NCI-H2029 (cell line): Measurements from ENCODE around the gene SH3PXD2B.
"Not testable (repeated sequence)": the region's sequence is repeated elsewhere in the genome, so short reads cannot be mapped to it uniquely, and the experiment has no call there.

ENCODE experiments used
- DNase-seq: peaks from one replicate; lab custom pipeline; 2025; lab: John Stamatoyannopoulos, UW

SH3PXD2B gene

GRCh38 chr5:172485511-172486202, 31.3 kb upstream of the SH3PXD2B start:
- DNase-seq = no peak

GRCh38 chr5:172484664-172485063, 30.3 kb upstream of the SH3PXD2B start:
- DNase-seq = no peak

GRCh38 chr5:172482156-172483020, 28.1 kb upstream of the SH3PXD2B start:
- DNase-seq = no peak

DNA sequence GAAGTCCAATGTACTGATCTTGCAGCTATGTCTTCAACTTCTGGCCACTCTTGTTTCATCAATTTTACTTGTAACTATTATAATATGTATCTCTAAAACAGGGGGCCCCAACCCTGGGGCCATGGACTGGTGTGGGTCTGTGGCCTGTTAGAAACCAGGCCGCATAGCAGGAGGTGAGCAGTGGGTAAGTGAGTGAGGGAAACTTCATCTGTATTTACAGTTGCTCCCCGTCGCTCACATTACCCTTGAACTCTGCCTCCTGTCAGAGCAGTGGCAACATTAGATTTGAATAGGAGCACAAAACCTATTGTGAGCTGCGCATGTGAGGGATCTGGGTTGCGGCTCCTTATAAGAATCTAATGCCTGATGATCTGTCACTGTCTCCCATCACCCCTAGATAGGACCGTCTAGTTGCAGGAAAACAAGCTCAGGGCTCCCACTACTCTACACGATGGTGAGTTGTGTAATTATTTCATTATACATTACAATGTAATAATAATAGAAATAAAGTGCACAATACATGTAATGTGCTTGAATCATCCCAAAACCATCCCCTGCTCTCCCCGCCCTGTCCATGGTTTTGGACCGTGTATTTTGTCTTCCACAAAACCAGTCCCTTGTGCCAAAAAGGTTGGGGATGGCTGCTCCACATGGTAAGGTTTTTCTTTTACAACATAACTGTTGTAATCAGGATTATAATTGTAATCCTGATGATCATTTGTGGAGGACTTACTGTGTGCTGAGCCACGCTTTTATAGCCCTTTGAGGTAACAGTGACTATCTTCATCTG, 26.9 kb upstream of the SH3PXD2B start:
- DNase-seq = no peak

GRCh38 chr5:172479784-172480115, 25.4 kb upstream of the SH3PXD2B start:
- DNase-seq = no peak

DNA sequence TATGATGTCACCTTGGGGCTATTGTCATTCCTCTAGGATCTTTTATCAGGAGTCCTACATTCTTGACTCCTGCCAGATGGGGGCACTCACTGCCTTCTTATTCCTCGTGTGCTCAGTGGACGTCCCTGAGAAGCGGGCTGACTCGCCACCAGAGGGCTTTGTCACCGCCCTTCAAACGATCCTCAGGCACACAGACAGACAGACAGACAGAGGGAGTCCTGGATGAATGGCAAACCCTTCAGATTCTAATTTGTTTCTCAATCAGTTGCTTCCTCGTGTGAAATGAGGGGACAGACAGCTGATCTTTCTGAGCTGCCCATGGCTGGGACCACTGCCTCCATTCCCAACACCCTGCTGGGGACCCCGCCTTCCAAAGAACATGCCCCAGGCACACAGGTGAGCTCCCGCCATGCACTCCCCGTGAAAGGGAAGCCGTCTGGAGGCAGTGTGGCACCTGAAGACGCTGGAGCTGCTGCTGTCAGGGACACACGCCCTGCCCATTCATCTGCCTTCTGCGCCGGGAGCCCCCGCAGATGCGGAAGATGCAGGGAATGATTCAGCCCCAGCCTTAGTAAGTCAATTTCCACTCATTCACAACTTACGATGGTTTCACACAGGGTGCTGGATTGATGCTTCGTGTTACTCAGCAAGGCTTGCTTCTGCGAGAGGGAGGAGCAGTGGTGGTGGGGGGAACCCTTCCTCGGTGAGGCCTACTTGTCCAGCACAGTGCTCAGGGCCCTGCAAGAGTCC, 24.9 kb upstream of the SH3PXD2B start:
- DNase-seq = peak; percentile 89

DNA sequence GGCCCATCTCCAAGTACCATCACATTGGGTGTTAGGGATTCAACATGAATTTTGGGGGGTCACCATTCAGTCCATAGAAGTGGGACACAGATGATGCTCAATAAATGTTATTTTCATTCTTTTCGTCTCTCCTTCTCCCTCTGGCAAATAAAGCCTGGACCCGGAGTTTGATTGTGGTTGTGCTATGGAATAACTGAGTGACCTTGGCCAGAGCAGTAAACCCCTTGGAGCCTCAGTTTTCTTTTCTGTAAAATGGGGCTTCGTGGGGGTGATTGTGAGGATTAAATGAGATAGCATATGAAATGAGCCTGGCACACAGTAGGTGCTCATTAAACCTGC, 24.3 kb upstream of the SH3PXD2B start:
- not testable (repeated sequence) for DNase-seq

- no peak for DNase-seq
These were observed 23.9 kb upstream of the SH3PXD2B start for GRCh38 chr5:172478256-172478655.

GRCh38 chr5:172477466-172477865, 23.1 kb upstream of the SH3PXD2B start:
- no peak for DNase-seq

GRCh38 chr5:172474293-172474692, 20.0 kb upstream of the SH3PXD2B start:
- DNase-seq = no peak

DNA sequence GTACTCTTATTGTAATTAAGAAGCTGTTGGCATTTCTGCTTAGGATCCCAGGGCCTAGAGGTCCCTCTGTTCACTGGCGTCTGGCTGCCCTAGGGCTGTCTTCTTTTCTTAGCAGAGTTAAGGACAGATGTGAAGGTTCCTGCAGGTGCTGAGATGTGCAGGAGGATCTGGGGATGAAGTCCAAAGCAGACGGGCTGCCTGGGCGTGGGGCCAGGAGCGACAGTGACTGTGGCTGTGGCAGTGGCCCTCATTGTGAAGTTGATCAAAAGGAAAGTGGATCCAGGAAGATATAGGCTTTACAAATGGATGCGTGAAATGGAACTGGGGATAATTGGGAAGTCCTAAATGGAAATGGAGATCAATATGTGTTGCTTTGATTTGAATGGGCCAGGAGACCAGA, 19.1 kb upstream of the SH3PXD2B start:
- no peak for DNase-seq

DNA sequence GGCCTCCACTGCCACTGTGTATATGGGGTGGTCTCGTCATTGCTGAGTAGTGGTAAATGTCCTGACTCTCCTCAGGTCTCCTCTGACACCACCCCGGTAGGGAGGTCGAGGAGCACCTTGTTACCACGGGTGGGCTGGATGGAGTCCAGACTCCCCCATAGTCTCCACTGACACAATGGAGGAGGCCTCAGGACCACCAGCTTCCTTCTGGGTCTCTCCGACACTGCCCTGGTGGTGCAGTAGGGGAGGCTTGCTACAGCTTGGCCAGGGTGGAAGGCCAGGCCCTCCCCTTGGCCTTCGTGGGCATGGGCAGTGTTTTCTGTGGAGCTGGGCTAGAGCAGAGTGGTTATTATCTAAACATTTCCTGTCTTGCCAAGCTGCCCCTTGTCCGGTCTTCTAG, 15.4 kb upstream of the SH3PXD2B start:
- no peak for DNase-seq

- no peak for DNase-seq
These were observed 11.7 kb upstream of the SH3PXD2B start for GRCh38 chr5:172466062-172466461.

DNA sequence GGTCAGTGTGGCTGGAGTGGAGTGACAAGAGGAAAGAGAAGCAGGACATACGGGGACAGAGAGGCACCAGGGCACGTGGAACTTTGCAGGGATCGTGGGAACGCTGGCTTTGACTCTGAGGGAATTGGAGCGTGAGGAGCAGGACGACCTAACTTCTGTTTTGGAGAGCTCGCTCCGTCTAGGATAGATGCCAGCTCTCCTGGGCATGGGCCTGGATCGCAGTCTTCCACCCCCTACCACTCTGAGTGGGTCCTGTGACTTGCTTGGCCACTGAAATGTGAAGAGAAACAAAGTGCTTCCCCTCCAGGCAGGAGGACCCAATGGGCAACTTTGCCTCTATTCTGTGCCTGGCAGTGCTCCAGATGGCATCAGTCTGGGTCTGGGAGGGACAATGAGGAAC, 8.7 kb upstream of the SH3PXD2B start:
- DNase-seq = no peak

- DNase-seq = no peak
These were observed 5.4 kb upstream of the SH3PXD2B start for GRCh38 chr5:172459783-172460165.

GRCh38 chr5:172458976-172459782, 4.9 kb upstream of the SH3PXD2B start:
- DNase-seq = no peak

DNA sequence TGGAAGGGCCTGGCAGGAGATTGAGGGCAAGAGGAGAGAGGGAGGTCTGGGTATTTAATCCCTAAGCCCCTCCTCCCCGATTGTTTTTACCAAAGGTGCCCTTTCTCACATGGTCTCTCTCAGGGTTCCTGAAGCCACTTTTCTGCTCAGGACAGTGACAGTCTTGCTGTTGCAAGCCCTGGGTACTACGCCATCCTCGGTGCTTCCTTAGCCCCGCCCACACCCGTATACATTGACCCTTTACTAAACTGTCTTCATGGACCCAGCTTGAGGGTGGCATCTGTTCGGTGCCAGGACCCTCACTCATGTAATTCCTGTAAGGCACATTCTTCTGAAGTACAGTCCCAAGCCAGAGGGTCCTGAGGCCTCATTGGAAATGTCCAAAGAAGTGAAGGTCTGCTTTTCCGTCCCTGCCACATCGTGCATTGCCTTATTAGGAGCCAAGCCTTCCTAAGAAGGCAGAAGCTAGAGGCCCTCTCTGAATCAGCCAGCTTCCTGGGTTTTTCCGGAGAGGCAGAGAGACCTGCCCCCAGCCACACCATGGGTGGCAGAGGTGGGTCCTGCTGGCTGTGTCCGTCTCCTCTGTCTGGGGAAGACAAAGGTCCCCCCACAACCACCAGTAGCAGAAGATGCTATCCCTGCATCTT, 1.9 kb upstream of the SH3PXD2B start:
- DNase-seq = no peak

GRCh38 chr5:172455511-172456061, 1.3 kb upstream of the SH3PXD2B start:
- DNase-seq = no peak

DNA sequence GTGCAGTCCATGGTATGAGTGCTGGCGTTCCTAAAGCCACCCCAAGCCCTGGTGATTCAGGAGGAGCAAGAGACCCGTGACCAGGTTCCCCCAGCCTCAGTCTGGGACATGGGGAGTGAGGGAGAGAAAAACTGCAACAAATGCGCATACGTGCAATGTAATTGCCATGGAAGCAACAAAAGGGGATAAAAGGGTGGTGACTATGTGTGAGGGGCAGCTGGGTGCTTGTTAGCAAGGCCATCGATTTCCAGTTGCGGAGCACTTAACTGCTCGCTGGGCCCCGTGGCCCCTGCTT, 709 bp upstream of the SH3PXD2B start:
- no peak for DNase-seq

DNA sequence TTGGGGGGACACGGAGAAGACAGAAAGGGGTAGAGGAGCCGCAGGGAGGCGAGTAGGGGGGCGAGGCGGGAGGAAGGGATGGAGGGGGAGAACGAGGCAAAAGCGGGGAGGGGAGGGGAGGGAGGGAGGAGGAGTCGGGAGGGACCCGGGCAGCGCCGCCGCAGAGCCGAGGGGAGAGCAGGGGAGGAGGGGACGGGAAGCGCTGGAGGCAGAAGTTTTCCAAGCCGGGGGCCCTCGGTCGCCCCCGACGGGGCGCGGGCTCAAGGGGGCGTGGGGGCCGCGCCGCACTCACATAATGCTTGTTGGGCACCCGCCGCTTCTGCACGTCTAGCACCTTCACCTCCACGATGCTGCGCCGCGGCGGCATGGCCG, 353 bp downstream of the SH3PXD2B start:
- DNase-seq = no peak
